Stimulated activated CD4-positive, alpha-beta T cell treated with anti-CD3 and anti-CD28 coated beads, Interleukin-12 subunit alpha, Interleukin-12 subunit beta, amount 100 ng/mL, for 24 hours (primary cell): ENCODE results near the gene NMRAL1.
A peak's percentile ranks its signal among the peaks of the same experiment; 100 is the strongest.

Source experiments
- DNase-seq, 2 experiments: peaks; one replicate each; pipeline ENCODE4 v3.0.0-alpha.2; 2020; ENCODE audit warnings: low read depth in 2 of 2

NMRAL1 gene

DNA sequence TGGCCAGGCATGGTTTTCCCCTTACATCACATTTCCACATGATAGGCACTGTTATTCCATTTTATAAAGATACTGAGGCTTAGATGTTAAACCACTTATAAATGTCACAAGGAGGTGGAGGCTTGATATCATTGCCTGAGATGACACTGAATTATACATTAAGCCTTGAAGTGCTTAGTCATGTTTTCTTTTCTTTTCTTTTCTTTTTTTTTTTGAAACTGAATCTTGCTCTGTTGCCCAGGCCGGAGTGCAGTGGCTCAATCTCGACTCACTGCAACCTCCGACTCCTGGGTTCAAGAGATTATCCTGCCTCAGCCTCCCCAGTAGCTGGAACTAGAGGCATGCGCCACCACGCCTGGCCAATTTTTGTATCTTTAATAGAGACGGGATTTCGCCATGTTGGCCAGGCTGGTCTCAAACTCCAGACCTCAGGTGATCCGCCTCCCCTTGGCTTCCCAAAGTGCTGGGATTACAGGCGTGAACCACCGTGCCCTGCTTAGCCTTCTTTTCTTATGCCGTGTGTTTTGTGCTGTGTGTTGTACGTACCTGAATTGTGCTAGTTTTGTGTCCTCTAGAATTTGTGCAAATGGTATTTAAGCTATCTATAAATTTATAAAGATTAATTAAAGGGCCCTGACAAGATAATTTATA lies 47.6 kb downstream of the NMRAL1 start:
- DNase-seq: no peak

- no peak for DNase-seq
Observed at GRCh38 chr16:4426021-4426684, 48.3 kb downstream of the NMRAL1 start.

- peak; percentile 83 to 84 for DNase-seq
Observed at GRCh38 chr16:4425378-4426020, 48.9 kb downstream of the NMRAL1 start, which contains the start of gene DNAJA3. Gene DNAJA3, plus strand, starts transcription at chr16:4425868. Its CDS starts 14 bp downstream, at chr16:4425882.

- no peak for DNase-seq
Observed at GRCh38 chr16:4420505-4421105, 53.8 kb downstream of the NMRAL1 start.

DNA sequence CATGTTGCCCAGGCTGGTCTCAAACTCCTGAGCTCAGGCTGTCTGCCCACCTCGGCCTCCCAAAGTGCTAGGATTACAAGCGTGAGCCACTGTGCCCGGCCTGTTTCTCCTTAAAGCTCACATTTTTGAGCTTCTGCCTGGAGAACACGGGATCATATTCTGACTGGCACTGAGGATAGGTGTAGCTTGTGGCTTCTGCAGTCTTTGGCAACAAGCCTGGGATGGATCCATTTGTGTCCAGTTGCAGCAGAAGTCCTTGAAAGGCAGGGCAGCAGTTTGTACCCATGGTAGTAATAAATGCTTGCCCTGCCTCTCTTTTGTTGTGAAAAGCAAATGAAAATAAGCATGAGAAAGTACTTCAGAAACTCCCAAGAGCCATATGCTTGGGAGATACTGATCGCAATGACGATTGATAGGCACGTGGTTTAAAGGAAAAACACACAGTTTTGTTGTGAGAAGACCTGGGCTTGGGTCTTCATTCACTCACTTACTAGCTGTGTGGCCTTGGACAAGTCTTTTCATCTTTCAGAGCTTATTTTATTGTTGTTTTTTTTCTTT lies 54.9 kb downstream of the NMRAL1 start:
- DNase-seq: no peak

DNA sequence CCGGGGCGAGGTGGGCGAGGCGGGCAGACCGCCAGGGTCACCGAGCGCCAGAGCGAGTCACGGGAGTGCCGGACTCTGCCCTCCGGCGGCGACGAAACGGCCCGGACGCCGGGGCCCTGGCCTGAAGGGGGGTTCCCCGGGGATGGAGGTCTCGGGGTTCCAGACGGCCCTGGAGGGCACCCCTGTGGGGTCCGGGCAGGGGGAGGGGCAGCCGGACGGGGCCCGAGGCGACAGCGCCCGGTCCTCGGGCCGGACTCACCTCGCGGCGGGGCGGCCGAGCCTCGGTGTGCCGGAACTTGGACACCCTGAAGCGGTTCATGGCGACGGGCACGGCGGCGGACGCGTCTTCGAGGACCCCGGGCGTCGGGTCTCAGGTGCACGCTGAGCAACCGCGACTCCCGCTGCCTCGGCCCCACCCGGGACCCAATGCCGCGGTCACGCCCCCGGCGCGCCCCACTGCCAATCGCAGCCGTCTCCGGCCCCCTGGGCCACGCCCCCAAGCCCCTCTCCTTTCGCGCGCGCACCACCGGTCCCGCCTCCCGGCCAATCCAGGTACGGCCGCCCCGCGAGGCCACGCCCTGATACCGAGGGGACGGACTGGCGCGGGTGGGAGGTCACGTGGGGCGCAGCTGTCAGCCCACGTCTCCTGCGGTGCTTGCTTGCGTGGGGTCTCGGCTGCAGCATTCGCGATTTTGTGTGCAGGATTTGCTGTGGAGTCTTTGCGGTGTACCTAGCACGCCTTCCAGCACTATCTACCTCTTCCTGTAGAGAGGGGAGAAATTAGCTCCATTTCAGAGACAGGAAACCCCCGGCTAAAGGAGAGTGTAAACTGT lies 58.0 kb downstream of the NMRAL1 start, which contains the start of gene CORO7:
CORO7 (minus strand) TSS at position 397 of the 833 bp plus-strand sequence; CDS start at position 319, 78 bp downstream.
- DNase-seq: peak; percentile 94 to 98

GRCh38 chr16:4415538-4416199 lies 58.8 kb downstream of the NMRAL1 start:
- DNase-seq: peak in 1 of 2 experiments; percentile 43

- DNase-seq: peak; percentile 64 to 80
Observed at GRCh38 chr16:4414187-4414917, 60.1 kb downstream of the NMRAL1 start.

DNA sequence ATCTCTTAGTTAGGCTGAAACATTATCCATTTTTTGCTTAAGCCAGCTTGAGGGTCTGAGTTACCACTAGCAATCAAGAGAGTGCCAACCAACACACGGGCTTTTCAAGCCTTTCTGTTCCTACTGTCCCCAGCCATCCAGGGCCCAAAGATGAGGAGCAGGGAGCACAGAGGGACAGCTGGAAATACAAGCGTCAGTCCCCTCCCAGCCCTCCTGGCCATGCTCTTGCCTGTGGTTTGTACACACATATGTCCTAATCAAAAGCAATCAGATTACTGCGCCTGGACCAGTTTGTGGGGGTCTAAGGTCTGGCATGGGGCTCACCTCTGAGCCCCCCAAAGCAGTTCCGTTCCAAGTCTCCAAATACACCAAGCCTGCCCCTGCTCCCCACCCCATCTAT lies 61.6 kb downstream of the NMRAL1 start:
- no peak for DNase-seq

DNA sequence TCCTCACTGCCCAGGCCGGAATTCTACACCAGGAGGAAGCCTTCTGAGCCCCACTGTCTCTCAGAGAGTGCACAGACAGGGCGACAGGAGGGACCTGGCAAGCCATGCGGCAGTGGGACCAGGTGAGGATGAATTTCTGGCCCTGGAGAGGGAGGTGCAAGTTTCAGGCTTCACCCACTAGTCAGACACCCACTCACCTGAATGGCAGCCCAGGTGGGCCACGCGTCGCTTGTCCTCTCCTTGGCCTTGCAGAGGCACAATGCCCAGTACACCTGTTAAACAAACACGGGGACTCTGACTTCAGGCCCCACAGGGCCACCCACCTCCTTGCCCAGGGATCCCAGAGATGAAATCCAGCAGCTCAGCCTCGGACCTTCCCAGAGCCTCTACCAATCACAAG lies 62.3 kb downstream of the NMRAL1 start:
- DNase-seq: no peak
